Measurements from ENCODE around the gene HPX.

HPX gene

GRCh38 chr11:6415797-6416196 lies 25.0 kb downstream of the HPX start:
- no peaks in the 10 kb centered on the region for H3K36me3 ChIP-seq (ENCODE audit: control insufficient read depth in 1 of 2, insufficient read depth in 2 of 2, low read length in 2 of 2)
- H3K9ac ChIP-seq (ENCODE audit: low read length), result no peak overlapping the region
- no peak for DNase-seq
- H2AFZ ChIP-seq (ENCODE audit: insufficient read depth, low read length, poor library complexity), result no peak overlapping the region
- no peak overlapping the region for H3K4ac ChIP-seq (ENCODE audit: low read depth, low read length)
- no peak overlapping the region for H2BK5ac ChIP-seq (ENCODE audit: low read depth, low read length, poor library complexity)
- H3K4me2 ChIP-seq (ENCODE audit: low read length), result no peak overlapping the region
- no peak overlapping the region for H2BK12ac ChIP-seq (ENCODE audit: low read length)
- H3K27me3 ChIP-seq (ENCODE audit: insufficient read depth, low read length), result peaks cover 4% of the 10 kb centered on the region
- no peak overlapping the region for H4K91ac ChIP-seq (ENCODE audit: low read depth, low read length)
- no peak overlapping the region for H3K14ac ChIP-seq (ENCODE audit: low read length)
- no peak overlapping the region for H3K18ac ChIP-seq (ENCODE audit: low read length)
- H3K4me3 ChIP-seq (ENCODE audit: low read depth, low read length), result no peak overlapping the region
- no peak overlapping the region for H4K8ac ChIP-seq (ENCODE audit: low read depth, low read length)
- no peak overlapping the region for H4K12ac ChIP-seq (ENCODE audit: low read depth, low read length)
- no peak overlapping the region for H2BK120ac ChIP-seq (ENCODE audit: insufficient read depth, low read length, poor library complexity)
- H3K23ac ChIP-seq (ENCODE audit: low read length), result no peak overlapping the region
- H3K4me1 ChIP-seq (ENCODE audit: control insufficient read depth in 1 of 2, insufficient read depth in 2 of 2, low read length in 2 of 2), result peaks cover 2 to 14% of the 10 kb centered on the region in 2 experiments
- no peak overlapping the region for H3K27ac ChIP-seq (ENCODE audit: low read depth, low read length)
- peaks cover 6% of the 10 kb centered on the region for H3K79me2 ChIP-seq (ENCODE audit: control insufficient read depth, insufficient read depth, low read length, poor library complexity)
- no CpG with 5 or more reads among the region's 6 CpGs for WGBS (ENCODE audit: extremely low coverage, insufficient coverage, insufficient read length)
- no peak overlapping the region for H2AK5ac ChIP-seq (ENCODE audit: low read length)
- H3K9me3 ChIP-seq (ENCODE audit: insufficient read depth, low read depth, low read length), result no peaks in the 10 kb centered on the region
- peaks cover 8% of the 10 kb centered on the region for H3K79me1 ChIP-seq (ENCODE audit: low read length)

GRCh38 chr11:6414874-6415328 lies 25.9 kb downstream of the HPX start:
- Histone ChIP-seq H3K18ac (ENCODE audit: low read length) (no peak overlapping the region), H3K36me3 (ENCODE audit: control insufficient read depth in 1 of 2, insufficient read depth in 2 of 2, low read length in 2 of 2) (peaks cover 0 to 5% of the 10 kb centered on the region in 2 experiments), H3K4me3 (ENCODE audit: low read depth, low read length) (no peak overlapping the region), H4K91ac (ENCODE audit: low read depth, low read length) (no peak overlapping the region), H2BK5ac (ENCODE audit: low read depth, low read length, poor library complexity) (no peak overlapping the region), H3K79me1 (ENCODE audit: low read length) (peaks cover 8% of the 10 kb centered on the region), H3K4me1 (ENCODE audit: control insufficient read depth in 1 of 2, insufficient read depth in 2 of 2, low read length in 2 of 2) (peaks cover 2 to 13% of the 10 kb centered on the region in 2 experiments), H2AFZ (ENCODE audit: insufficient read depth, low read length, poor library complexity) (no peak overlapping the region), H3K9ac (ENCODE audit: low read length) (no peak overlapping the region), H3K4ac (ENCODE audit: low read depth, low read length) (no peak overlapping the region), H3K79me2 (ENCODE audit: control insufficient read depth, insufficient read depth, low read length, poor library complexity) (peaks cover 6% of the 10 kb centered on the region), H3K9me3 (ENCODE audit: insufficient read depth, low read depth, low read length) (no peaks in the 10 kb centered on the region), H2AK5ac (ENCODE audit: low read length) (no peak overlapping the region), H2BK12ac (ENCODE audit: low read length) (no peak overlapping the region), H3K27me3 (ENCODE audit: insufficient read depth, low read length) (peaks cover under 1% of the 10 kb centered on the region), H3K23ac (ENCODE audit: low read length) (no peak overlapping the region), H4K12ac (ENCODE audit: low read depth, low read length) (no peak overlapping the region), H4K8ac (ENCODE audit: low read depth, low read length) (no peak overlapping the region), H2BK120ac (ENCODE audit: insufficient read depth, low read length, poor library complexity) (no peak overlapping the region), H3K4me2 (ENCODE audit: low read length) (no peak overlapping the region), H3K14ac (ENCODE audit: low read length) (no peak overlapping the region), H3K27ac (ENCODE audit: low read depth, low read length) (no peak overlapping the region)
- DNase-seq, result no peak
- no CpG with 5 or more reads among the region's 3 CpGs for WGBS (ENCODE audit: extremely low coverage, insufficient coverage, insufficient read length)

DNA sequence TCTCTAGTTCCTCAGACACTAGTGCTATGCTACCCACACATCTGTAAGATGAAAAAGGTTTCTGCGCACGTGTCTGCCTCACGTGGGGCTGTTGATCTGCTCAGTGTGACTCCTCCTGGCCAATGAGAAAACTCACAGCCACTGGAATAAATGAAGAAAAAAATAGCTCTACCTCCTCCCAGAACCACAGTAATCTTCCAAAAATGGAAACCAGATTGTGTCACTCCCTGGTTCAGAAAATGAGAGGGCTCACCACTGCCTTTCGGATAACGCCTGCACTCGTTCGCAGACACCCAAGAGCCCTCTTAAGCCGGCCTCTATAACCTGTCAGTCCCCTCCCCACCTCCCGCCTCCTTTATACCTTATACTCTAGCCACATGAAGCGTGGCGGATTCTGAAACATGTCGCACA lies 27.0 kb downstream of the HPX start:
- Histone ChIP-seq H2BK5ac (ENCODE audit: low read depth, low read length, poor library complexity) (no peak overlapping the region), H3K14ac (ENCODE audit: low read length) (no peak overlapping the region), H3K4me1 (ENCODE audit: control insufficient read depth in 1 of 2, insufficient read depth in 2 of 2, low read length in 2 of 2) (peaks cover 0 to 9% of the 10 kb centered on the region in 2 experiments), H3K79me1 (ENCODE audit: low read length) (peaks cover 4% of the 10 kb centered on the region), H3K23ac (ENCODE audit: low read length) (no peak overlapping the region), H3K79me2 (ENCODE audit: control insufficient read depth, insufficient read depth, low read length, poor library complexity) (peaks cover 3% of the 10 kb centered on the region), H2BK120ac (ENCODE audit: insufficient read depth, low read length, poor library complexity) (no peak overlapping the region), H4K91ac (ENCODE audit: low read depth, low read length) (no peak overlapping the region), H3K4me2 (ENCODE audit: low read length) (no peak overlapping the region), H4K12ac (ENCODE audit: low read depth, low read length) (no peak overlapping the region), H3K4ac (ENCODE audit: low read depth, low read length) (no peak overlapping the region), H2AFZ (ENCODE audit: insufficient read depth, low read length, poor library complexity) (no peak overlapping the region), H3K18ac (ENCODE audit: low read length) (no peak overlapping the region), H4K8ac (ENCODE audit: low read depth, low read length) (no peak overlapping the region), H3K27me3 (ENCODE audit: insufficient read depth, low read length) (no peaks in the 10 kb centered on the region), H3K9me3 (ENCODE audit: insufficient read depth, low read depth, low read length) (no peaks in the 10 kb centered on the region), H3K9ac (ENCODE audit: low read length) (no peak overlapping the region), H2BK12ac (ENCODE audit: low read length) (no peak overlapping the region), H3K27ac (ENCODE audit: low read depth, low read length) (no peak overlapping the region), H3K36me3 (ENCODE audit: control insufficient read depth in 1 of 2, insufficient read depth in 2 of 2, low read length in 2 of 2) (peaks cover 0 to 7% of the 10 kb centered on the region in 2 experiments), H3K4me3 (ENCODE audit: low read depth, low read length) (no peak overlapping the region), H2AK5ac (ENCODE audit: low read length) (no peak overlapping the region)
- no CpG with 5 or more reads among the region's 12 CpGs for WGBS (ENCODE audit: extremely low coverage, insufficient coverage, insufficient read length)
- no peak for DNase-seq

DNA sequence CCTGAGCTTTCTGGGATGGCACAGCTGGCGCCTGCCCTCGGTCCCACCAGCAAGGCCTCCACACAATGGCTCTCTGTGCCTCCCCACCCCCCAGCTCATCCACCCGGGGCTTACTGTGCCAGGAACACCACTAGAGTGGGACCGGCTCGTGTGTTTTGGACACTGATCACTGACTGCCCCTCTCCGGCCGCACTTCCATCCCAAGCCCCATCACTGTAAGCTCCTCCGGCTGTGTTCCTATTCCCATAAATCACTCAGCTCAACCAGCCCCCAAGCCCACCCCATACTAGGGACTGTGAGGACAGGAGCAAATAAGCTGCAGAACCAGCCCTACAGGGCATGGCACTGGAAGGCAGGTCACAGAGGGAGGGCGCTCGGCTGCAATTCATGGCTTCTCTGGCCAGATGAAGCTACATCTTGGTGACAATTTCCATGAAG lies 29.2 kb downstream of the HPX start:
- no peak overlapping the region for H3K18ac ChIP-seq (ENCODE audit: low read length)
- no peak overlapping the region for H2BK120ac ChIP-seq (ENCODE audit: insufficient read depth, low read length, poor library complexity)
- H3K36me3 ChIP-seq (ENCODE audit: control insufficient read depth in 1 of 2, insufficient read depth in 2 of 2, low read length in 2 of 2), result peaks cover 0 to 7% of the 10 kb centered on the region in 2 experiments
- peaks cover 0 to 9% of the 10 kb centered on the region in 2 experiments for H3K4me1 ChIP-seq (ENCODE audit: control insufficient read depth in 1 of 2, insufficient read depth in 2 of 2, low read length in 2 of 2)
- H4K91ac ChIP-seq (ENCODE audit: low read depth, low read length), result no peak overlapping the region
- no peak overlapping the region for H3K4ac ChIP-seq (ENCODE audit: low read depth, low read length)
- H3K14ac ChIP-seq (ENCODE audit: low read length), result no peak overlapping the region
- H3K23ac ChIP-seq (ENCODE audit: low read length), result no peak overlapping the region
- no peak overlapping the region for H2BK12ac ChIP-seq (ENCODE audit: low read length)
- H3K27me3 ChIP-seq (ENCODE audit: insufficient read depth, low read length), result no peaks in the 10 kb centered on the region
- no peak overlapping the region for H3K4me2 ChIP-seq (ENCODE audit: low read length)
- H3K4me3 ChIP-seq (ENCODE audit: low read depth, low read length), result no peak overlapping the region
- no peak overlapping the region for H4K8ac ChIP-seq (ENCODE audit: low read depth, low read length)
- no peak overlapping the region for H3K9ac ChIP-seq (ENCODE audit: low read length)
- H3K9me3 ChIP-seq (ENCODE audit: insufficient read depth, low read depth, low read length), result no peaks in the 10 kb centered on the region
- H3K79me2 ChIP-seq (ENCODE audit: control insufficient read depth, insufficient read depth, low read length, poor library complexity), result no peaks in the 10 kb centered on the region
- H2AFZ ChIP-seq (ENCODE audit: insufficient read depth, low read length, poor library complexity), result no peak overlapping the region
- H3K27ac ChIP-seq (ENCODE audit: low read depth, low read length), result no peak overlapping the region
- H4K12ac ChIP-seq (ENCODE audit: low read depth, low read length), result no peak overlapping the region
- no peak for DNase-seq
- no peak overlapping the region for H2AK5ac ChIP-seq (ENCODE audit: low read length)
- WGBS (ENCODE audit: extremely low coverage, insufficient coverage, insufficient read length), result no CpG with 5 or more reads among the region's 10 CpGs
- H2BK5ac ChIP-seq (ENCODE audit: low read depth, low read length, poor library complexity), result no peak overlapping the region
- H3K79me1 ChIP-seq (ENCODE audit: low read length), result no peaks in the 10 kb centered on the region

Data from trophoblast cell (in vitro differentiated cells and primary cell).